ENCODE results near the gene IGF1R.

GRCh38 chr15:98690272-98690950 lies 42.1 kb downstream of the IGF1R start:
- TF ChIP-seq SRF (IDR thresholded peaks at IDR 0.05; ENCODE audit: low read depth): no peak
- no peak for TF ChIP-seq POLR2A (IDR thresholded peaks at IDR 0.05; ENCODE audit: borderline replicate concordance, extremely low read depth, insufficient read depth, insufficient read length)
- no peak for TF ChIP-seq EZH2phosphoT487 (IDR thresholded peaks at IDR 0.05; ENCODE audit: borderline replicate concordance)
- TF ChIP-seq CTCF (IDR thresholded peaks at IDR 0.05 in 2 of 3, conservative IDR thresholded peaks at IDR 0.05 in 1 of 3; ENCODE audit: borderline replicate concordance in 1 of 3, insufficient read depth in 1 of 3, low read depth in 2 of 3, low read length in 2 of 3): no peak
- no peak for TF ChIP-seq RAD21 (IDR thresholded peaks at IDR 0.05; ENCODE audit: low read depth)
- TF ChIP-seq ZBTB33 (IDR thresholded peaks at IDR 0.05; ENCODE audit: extremely low read depth, insufficient replicate concordance, low read length): no peak
- no peak for TF ChIP-seq EZH2 (IDR thresholded peaks at IDR 0.05)
- TF ChIP-seq CEBPB (IDR thresholded peaks at IDR 0.05; ENCODE audit: low read depth): no peak
- no peak for TF ChIP-seq POLR2AphosphoS5 (IDR thresholded peaks at IDR 0.05; ENCODE audit: low read depth, low read length)
- TF ChIP-seq JUND (IDR thresholded peaks at IDR 0.05): no peak
